ENCODE measurements around the gene QSOX1.

QSOX1 gene

DNA sequence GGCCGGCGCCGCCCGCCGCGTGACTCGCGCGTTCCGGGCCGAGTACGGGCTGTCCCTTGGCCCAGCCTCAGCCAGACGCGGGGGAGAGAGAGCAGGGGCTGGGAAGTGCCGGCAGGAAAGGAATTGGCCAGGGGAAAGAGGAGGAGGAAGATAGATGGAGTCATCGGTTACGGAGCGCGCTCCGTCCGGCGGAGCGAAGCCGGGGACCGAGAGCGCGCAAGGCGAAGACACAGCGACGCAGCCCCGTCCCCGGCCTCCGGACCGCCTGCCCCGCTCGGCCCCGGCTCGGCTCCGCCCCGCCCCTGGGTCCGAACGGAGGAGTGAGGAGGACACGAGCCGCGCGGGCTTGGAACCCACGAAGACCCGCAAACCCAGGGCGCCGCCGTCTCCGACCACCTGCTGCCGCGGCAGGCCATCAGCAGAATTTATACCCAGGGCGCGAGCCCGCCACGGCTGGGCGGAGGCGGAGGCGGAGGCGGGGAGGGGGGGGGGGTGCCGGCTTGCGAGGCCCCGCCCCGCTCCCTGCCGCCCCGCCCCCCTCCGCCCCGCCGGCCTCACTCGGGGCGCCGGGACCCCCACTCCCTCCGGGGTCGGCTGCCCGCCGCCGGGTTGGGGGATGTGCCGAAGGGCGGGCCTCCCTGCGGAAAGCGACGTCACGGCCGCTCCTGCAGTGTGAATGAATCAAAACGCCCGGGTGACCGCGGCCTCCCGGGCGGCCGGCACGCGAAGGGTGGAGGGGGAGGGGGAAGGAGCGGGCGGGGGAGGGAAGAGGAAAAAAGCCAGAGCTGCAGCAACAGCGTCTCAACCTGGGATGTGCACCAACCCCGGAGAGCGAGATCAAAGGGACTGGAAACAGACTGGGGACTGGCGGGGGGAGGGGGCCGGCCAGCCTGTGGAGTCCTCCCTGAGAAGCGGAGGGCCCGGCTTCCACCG, 75.1 kb downstream of the QSOX1 start, which contains the start of gene LHX4:
LHX4 (plus strand) TSS at position 782 of the 933 bp plus-strand sequence. CDS start 266 bp downstream, outside the sequence.
- Histone ChIP-seq H3K9me3 (ENCODE audit: insufficient read depth, low read length) (0 out of 2 replicates have a peak, but pooled peaks cover 3% of the 10 kb centered on the region), H3K4me3 (ENCODE audit: insufficient read depth, low read length, poor library complexity, severe bottlenecking) (peak within 1 kb of the TSS; percentile 69), H3K79me2 (ENCODE audit: insufficient read depth, low read length) (no peaks in the 10 kb centered on the region), H4K20me1 (ENCODE audit: low read depth, low read length) (no peaks in the 10 kb centered on the region), H2AFZ (ENCODE audit: low read depth, low read length, severe bottlenecking) (peak within 1 kb of the TSS; percentile 99), H3K4me2 (ENCODE audit: low read depth, low read length, poor library complexity, severe bottlenecking) (peak within 1 kb of the TSS; percentile 73), H3K9me2 (replicated peaks; ENCODE audit: insufficient read depth, low read length) (no peaks in the 10 kb centered on the region), H3K27ac (ENCODE audit: low read depth, low read length) (peak within 1 kb of the TSS; percentile 60), H3F3A (ENCODE audit: insufficient read depth) (peaks cover 16% of the 10 kb centered on the region; the same call in 1 of the 2 replicates), H3K9ac (ENCODE audit: low read length) (peak within 1 kb of the TSS; percentile 67), H3K27me3 (ENCODE audit: low read length) (no peaks in the 10 kb centered on the region), H3K36me3 (ENCODE audit: low read length) (no peaks in the 10 kb centered on the region)
- no peak for TF ChIP-seq EZH2phosphoT487 (conservative IDR thresholded peaks at IDR 0.05; ENCODE audit: low read length)
- TF ChIP-seq, protein P1, sequence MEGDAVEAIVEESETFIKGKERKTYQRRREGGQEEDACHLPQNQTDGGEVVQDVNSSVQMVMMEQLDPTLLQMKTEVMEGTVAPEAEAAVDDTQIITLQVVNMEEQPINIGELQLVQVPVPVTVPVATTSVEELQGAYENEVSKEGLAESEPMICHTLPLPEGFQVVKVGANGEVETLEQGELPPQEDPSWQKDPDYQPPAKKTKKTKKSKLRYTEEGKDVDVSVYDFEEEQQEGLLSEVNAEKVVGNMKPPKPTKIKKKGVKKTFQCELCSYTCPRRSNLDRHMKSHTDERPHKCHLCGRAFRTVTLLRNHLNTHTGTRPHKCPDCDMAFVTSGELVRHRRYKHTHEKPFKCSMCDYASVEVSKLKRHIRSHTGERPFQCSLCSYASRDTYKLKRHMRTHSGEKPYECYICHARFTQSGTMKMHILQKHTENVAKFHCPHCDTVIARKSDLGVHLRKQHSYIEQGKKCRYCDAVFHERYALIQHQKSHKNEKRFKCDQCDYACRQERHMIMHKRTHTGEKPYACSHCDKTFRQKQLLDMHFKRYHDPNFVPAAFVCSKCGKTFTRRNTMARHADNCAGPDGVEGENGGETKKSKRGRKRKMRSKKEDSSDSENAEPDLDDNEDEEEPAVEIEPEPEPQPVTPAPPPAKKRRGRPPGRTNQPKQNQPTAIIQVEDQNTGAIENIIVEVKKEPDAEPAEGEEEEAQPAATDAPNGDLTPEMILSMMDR (IDR thresholded peaks at IDR 0.05; ENCODE audit: insufficient read depth, low read length, poor library complexity, severe bottlenecking): no peak

DNA sequence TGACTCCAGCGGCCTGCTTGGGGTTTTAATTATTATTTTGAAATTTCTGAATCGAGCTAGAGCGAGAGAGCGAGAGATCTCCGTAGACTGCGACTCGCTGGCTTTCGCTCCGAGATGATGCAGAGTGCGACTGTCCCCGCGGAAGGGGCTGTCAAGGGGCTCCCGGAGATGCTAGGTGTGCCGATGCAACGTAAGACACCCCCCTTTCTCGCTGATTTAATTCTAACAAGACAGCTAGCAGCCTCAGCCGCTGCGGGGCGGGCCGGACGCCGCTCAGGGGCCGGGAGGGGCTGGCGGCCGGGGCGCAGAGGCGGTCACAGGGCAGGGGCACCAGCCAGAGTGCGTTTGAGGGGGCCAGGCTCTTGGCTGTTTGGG, 75.7 kb downstream of the QSOX1 start:
- no peaks in the 10 kb centered on the region for H3K36me3 ChIP-seq (ENCODE audit: low read length)
- H2AFZ ChIP-seq (ENCODE audit: low read depth, low read length, severe bottlenecking): peak overlapping the region; percentile 99
- peak overlapping the region; percentile 69 for H3K4me3 ChIP-seq (ENCODE audit: insufficient read depth, low read length, poor library complexity, severe bottlenecking)
- 0 out of 2 replicates have a peak, but pooled peaks cover 3% of the 10 kb centered on the region for H3K9me3 ChIP-seq (ENCODE audit: insufficient read depth, low read length)
- H3K27me3 ChIP-seq (ENCODE audit: low read length): no peaks in the 10 kb centered on the region
- H3F3A ChIP-seq (ENCODE audit: insufficient read depth): peaks cover 16% of the 10 kb centered on the region; the same call in 1 of the 2 replicates
- no peaks in the 10 kb centered on the region for H4K20me1 ChIP-seq (ENCODE audit: low read depth, low read length)
- H3K9ac ChIP-seq (ENCODE audit: low read length): peak overlapping the region; percentile 67
- no peaks in the 10 kb centered on the region for H3K9me2 ChIP-seq (replicated peaks; ENCODE audit: insufficient read depth, low read length)
- H3K27ac ChIP-seq (ENCODE audit: low read depth, low read length): peak overlapping the region; percentile 60
- TF ChIP-seq, protein P1 (IDR thresholded peaks at IDR 0.05; ENCODE audit: insufficient read depth, low read length, poor library complexity, severe bottlenecking): no peak
- TF ChIP-seq EZH2phosphoT487 (conservative IDR thresholded peaks at IDR 0.05; ENCODE audit: low read length): no peak
- no peaks in the 10 kb centered on the region for H3K79me2 ChIP-seq (ENCODE audit: insufficient read depth, low read length)
- H3K4me2 ChIP-seq (ENCODE audit: low read depth, low read length, poor library complexity, severe bottlenecking): peak overlapping the region; percentile 73

DNA sequence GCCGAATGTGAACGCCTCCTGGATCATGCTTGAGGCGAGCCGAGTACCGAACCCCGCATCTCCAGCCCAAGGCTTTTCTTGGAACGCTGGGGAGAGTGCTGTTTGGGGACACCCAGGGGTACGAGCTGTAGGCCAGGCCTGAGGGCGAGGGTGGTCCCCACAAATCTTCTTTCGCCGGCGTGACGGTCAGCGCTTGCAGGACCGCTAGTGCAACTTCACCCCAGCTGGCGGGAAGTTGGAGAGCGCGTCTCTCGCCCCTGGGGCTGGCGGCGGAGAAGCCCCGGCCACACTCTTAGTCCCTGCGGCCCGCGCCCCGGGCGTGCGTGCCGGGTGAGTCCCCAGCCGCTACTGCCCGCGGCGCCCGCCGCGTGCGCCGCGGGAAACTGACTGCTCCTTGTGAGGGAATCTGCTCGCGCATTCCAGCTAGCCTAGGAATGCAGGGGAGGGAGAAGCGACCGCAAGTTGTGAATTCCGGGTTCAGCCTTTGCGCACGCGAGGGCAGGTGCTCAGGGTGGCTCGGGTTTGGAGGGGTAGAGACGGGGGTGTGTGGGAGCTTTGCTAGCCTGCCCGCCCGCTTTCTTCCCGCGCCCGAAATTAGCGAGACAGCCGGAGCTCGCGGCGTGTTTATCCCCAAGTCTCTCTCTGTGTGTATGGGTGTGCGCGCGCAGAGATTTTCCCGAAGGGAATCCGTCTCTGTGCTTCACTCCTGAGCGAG, 76.3 kb downstream of the QSOX1 start:
- peak overlapping the region; percentile 67 for H3K9ac ChIP-seq (ENCODE audit: low read length)
- peak overlapping the region; percentile 99 for H2AFZ ChIP-seq (ENCODE audit: low read depth, low read length, severe bottlenecking)

More for the DNA sequence above, 76.3 kb downstream of the QSOX1 start:
- H3K4me3 ChIP-seq (ENCODE audit: insufficient read depth, low read length, poor library complexity, severe bottlenecking): peak overlapping the region; percentile 69
- H3F3A ChIP-seq (ENCODE audit: insufficient read depth): peaks cover 16% of the 10 kb centered on the region; the same call in 1 of the 2 replicates
- H4K20me1 ChIP-seq (ENCODE audit: low read depth, low read length): no peaks in the 10 kb centered on the region
- peak overlapping the region; percentile 73 for H3K4me2 ChIP-seq (ENCODE audit: low read depth, low read length, poor library complexity, severe bottlenecking)
- H3K36me3 ChIP-seq (ENCODE audit: low read length): no peaks in the 10 kb centered on the region
- 0 out of 2 replicates have a peak, but pooled peaks cover 3% of the 10 kb centered on the region for H3K9me3 ChIP-seq (ENCODE audit: insufficient read depth, low read length)
- H3K9me2 ChIP-seq (replicated peaks; ENCODE audit: insufficient read depth, low read length): no peaks in the 10 kb centered on the region
- no peaks in the 10 kb centered on the region for H3K27me3 ChIP-seq (ENCODE audit: low read length)
- TF ChIP-seq EZH2phosphoT487 (conservative IDR thresholded peaks at IDR 0.05; ENCODE audit: low read length): no peak
- TF ChIP-seq, protein P1 (IDR thresholded peaks at IDR 0.05; ENCODE audit: insufficient read depth, low read length, poor library complexity, severe bottlenecking): no peak
- H3K27ac ChIP-seq (ENCODE audit: low read depth, low read length): peak overlapping the region; percentile 60
- H3K79me2 ChIP-seq (ENCODE audit: insufficient read depth, low read length): no peaks in the 10 kb centered on the region

Data from SU-DHL-6 (cell line).